HG02870 (cell line): ENCODE data around the gene ISG20L2.

ENCODE experiments used
- ATAC-seq: cut with Tn5 transposase; IDR thresholded peaks from one replicate; pipeline ENCODE4 v1.9.1; 2021; ENCODE audit warnings: mild to moderate bottlenecking, moderate library complexity; ENCODE audit not compliant: unreplicated experiment

The ISG20L2 gene

DNA sequence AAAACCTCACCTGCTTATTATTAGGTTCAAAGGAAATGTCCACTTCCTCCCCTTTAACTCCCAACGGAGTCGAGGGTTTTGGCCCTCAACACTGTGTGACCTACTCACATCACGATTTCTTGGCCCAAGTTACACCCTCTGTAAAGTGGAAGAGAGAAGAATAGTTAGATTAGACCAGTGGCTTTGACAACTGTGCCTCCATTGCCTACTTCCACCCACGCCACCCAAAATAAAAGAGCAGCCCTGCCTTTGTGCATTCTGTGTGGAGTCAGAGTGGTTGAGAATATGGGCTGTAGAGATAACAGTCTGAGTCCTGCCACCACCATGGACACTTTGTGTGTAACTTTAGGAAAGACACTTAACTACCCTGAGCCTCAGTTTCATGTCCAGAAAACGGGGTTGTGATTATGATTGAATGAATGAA lies 27.0 kb upstream of the ISG20L2 start:
- ATAC-seq: no peak

DNA sequence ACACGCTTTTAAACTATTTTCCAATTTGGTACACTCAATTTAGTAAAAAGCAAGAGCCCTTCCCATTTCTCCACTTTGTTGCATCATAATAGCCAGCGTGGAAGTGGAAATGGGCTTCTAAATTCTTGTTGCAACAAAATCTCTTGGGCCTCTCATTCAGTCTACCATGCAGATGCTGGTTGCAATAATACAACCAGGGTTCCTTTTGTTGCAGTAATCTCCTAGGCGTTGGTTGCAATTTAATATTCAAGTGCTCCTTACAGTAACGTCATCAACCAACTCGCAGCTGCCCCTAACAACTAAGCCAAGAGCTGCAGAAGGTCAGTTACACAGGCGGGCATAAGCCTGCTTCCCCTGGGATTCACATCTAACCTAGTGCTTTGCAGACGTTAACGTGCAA lies 25.7 kb upstream of the ISG20L2 start:
- ATAC-seq: no peak

DNA sequence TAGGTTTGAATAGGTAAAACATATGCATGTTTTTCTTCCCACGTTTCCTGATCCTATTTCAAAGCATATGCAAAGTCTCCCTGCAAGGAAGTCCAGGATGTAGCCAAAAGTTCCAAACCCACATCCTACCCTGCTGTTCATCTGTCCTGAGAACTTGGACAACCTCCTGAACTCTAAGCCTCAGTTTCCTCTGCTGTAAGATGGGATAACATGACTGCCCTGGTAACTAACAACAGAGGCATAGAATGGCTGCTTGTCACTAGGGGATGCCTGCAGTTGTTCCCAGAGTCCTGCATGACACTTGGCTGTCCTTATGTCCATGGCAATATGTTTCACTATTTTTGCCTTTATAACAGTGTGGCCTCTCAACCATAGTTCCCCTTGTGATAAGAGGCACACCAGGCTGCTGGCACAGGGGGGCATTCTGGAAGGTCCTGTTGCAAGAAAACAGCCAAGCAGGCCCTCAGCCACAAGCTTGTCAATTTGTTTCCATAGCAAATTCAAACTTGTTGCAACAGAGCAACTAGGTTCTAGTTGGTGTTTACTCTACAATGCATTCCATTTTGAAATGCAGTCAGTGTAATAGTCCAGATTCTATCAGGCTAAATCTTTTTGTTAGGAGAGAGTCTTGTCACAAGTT lies 24.4 kb upstream of the ISG20L2 start:
- no peak for ATAC-seq

DNA sequence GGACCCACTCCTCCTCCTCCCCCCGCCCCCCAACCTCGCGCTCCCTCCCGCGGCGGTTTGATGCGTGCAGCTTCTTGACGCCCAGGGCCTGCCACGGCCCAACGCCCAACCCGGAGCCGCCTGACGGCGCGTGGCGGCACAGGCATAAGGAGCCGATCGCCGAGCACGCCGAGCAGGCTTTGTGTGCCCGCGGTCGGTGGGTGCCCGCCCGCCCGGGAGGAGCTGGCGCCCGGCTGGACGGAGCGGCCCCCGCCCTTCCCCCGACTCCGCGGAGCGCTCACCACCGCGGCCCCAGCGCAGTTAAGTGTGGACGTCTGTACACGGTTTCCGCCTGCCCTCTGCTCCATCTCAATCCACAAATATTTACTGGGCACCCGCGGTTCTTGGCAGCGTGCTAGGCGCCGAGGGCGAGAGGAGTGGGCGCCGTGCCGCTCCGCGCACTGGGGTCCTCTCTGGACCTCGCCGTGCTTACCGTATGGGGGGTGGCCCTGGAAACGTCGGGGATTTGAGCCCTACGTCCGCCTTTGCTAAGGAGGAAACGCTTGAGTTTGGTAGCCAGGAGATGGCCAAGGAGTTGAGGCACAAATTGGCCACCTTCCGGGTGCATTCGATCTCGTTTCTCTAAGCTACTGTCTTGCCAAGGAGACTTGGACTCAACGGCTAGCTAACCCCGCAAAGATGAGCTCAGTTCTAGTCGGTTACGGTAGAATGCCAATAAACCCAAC lies 23.4 kb upstream of the ISG20L2 start:
- ATAC-seq: peak; percentile 45

DNA sequence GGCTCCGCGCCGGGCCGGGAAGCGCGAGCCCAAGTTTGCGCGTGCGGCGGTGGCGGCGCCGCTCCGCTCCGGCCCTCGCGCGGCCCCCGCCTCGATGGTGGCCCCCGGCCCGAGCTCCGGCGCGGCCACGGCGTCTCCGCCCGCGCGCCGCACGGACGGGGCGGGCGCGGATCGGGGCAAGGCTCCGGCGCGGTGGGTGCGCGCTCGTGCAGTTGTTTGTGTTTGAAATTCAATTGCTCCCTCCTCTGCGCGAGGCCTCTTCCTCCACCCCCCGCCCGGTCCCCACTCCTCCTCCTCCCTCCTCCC lies 22.8 kb upstream of the ISG20L2 start, which contains the start of gene HDGF:
Gene HDGF (minus strand): TSS at position 225 of the 306 bp plus-strand sequence. CDS start 246 bp downstream, outside the sequence.
- ATAC-seq: no peak

DNA sequence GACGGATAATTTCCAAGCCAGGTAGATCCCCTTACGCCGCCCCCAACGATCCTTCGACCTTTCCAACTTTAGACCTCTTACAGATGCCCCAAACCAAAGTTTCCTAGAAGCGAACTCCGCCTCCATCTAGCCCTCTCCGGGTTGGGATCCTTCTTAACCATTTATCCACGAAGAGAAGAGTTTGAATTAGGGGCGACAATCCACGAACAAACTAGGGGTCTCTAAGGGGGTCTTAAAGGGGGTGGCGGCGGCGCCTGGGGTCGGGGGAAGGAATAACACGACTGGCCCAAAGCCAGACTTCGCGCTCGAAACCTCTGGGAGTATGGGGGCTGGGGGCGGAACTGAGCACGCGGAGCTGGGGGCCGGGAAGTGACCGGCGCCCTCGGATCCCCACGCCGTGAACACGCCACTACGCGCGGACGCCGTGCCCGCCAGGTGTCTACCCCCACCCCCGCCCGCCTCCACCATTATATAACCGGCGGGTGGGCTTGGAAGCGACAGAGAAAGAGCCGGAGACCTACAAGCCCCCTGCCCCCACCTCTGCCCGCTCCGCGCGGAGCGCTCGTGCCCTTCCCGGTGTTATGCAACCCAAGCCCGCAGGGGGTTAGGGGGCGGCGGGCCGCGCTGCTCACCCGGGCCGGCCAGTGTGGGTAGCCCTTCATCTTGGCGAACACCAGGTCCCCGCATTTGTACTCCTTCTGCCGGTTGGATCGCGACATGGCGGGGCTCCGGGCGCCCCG lies 22.3 kb upstream of the ISG20L2 start:
- peak; percentile 18 for ATAC-seq

DNA sequence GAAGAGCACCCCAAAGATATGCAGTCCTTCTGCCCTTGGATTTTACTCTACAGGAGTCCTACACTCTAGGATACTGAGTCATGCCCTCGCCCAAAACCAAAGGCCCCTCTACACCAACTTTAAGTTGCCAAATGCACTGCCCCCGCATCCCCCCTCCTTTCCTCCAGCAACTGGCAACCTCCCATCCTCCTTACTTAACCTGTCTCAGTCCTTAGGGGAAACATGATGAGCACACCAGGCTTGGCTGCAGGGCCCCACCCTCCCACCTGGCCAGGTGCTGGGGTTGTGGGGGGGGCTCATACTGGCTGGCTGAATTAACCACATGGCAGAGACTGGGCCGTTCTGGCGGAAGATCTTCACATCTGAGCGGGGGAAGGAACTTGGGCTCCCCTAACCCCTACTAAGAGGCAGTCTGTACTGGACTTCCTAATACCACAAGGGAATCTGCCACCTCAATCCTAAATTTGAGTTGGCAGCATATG lies 21.7 kb upstream of the ISG20L2 start:
- no peak for ATAC-seq

DNA sequence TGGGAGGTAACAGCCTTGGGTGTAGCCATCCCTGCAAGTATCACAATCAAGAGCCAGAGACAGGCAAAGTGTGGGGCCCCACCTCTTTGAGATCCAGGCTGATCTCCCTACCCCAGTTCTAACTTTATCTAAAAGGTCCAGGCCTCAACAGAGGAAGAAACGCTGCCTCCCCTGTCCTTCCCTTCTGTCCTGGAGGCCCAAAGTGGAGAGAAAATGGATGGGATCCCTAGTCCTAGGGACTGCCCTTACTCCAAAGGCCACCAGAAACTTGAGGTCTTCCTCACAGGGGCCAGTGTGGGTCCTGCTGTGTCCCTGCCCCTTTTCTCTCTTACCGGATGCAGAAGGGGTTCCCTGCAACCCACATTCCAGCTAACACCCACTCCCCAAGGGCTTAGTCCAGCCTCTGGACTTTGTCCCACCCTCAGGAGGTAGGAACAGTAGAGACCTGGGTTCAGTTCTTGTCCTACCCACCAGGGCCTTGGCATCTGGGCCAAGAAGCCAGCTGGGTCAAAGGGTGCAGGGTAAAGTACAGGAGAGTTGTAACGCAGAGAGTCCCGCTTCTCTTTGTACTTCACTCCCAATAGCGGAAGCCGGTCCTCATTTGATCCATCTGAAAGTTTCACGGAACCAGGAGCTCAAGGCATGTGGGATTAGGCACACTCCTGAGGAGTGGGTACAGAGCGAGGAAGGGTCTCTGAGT lies 21.0 kb upstream of the ISG20L2 start:
- ATAC-seq: no peak

DNA sequence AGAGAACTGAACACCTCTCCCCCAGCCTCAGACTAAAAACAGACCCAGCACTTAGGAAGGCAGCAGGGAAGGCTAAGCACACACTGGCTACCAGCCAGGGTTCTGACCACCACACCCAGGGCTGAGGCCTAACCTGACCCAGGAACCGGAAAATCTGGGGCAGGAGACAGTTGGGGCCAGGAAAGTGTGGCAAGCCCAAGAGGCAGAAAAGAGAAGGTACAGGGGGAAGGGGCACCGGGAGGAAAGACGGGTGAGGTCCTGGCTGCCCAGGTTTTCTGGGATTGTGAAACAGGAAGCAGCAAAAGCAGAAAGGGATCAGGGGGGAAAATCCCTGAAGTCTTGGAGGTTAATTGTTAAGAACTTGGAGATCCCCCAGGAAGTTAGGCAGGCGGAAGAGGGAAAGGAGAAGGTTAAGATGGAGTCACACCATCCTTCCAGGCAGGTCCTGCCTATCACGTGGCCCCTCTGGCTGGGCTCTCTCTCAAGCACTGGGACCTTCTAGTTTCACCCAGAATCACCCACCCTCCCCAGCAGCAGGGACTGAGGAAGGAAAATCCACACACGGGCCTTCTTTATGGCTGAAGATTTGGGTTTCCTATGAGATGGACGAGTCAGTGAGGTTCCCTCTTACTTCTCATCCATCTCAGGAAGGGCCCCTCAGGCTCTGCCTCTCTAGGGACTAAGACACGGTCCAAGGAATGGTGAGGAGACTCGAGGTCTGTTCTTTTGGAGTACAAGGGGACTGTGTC lies 20.3 kb upstream of the ISG20L2 start:
- no peak for ATAC-seq

DNA sequence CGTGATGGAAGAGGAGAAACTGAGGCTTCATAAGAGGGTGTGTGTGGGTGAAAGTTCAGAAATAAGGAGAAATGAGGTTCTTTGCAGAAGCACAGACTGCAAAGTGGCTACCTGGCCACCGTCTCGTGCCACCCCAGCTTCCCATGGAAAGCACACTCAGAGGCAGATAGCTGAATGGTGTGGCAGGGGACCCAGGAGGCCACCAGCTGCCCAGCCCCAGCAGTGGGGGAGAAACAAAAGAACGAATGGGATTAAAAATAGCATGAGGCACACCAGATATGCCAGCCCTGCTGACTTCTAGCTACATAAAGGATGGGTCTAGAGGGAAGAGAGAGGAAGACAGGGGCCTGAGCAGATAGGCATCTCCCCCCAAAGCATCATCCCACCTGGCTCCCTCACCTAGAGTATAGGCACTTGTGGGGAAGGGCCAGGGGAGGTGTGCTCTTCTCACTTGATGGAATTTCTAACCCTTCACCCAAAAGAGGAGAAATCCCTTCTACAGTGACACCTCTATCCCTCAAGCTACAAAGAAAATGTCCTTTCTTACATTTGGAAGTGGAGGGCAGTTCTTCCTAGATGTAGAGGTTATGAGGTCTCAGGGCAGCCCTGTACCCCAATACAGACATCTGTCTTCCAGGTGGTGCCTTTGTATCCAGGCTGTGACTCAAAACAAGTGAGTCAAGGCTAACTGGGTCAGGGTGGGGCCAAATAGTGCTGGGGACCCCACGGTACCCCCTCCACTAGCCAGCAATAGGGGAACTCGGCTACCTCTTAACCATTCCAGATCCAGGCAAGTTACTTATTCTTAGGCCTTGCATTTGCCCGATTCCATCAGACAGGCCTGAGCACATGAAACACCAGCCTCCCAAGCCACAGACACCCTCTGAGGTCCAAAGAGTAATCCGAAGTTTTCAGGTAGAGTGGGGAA lies 19.4 kb upstream of the ISG20L2 start:
- no peak for ATAC-seq

DNA sequence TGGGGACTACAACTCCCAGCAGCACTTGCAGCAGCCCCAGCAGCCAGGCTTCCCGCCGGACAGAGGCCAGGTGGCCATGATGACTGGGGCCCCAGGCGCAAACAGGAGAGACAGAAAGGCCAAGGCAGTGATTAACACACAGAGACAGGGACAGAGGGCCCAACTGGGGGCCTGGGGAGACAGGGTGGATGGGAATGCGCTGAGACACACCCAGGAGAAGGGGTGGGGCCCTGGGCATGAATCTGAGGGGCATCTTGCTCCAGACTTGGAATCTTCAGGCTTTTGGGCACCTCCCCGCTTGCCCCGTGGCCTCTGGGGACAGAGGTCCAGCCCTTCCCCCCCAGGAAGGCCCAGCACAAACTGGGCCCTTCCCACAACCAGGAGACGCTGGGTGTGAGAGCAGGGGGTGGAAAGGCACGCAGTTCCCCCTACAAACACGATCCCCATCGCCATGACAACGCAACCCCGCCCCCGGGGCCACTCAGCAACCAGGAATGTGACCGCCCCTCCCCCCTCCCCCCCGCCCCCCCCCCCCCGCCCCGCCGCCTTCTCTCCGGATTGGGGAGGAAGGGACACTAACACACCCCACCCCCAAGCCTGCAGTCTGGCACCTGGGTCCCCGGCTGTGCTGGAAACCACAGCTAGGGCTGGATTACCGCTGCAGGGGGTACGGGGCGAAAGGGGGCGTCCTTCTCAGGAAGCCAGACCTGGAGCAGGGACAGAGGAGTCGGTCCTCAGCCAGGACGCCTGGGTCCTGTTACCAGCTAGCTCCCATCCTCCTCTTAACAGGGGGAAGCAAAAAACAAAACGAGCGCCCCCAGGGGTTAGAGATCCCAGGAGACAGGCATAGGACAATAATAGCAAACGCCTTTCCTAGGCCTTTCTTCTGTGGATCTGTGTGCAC lies 18.4 kb upstream of the ISG20L2 start:
- ATAC-seq: no peak

DNA sequence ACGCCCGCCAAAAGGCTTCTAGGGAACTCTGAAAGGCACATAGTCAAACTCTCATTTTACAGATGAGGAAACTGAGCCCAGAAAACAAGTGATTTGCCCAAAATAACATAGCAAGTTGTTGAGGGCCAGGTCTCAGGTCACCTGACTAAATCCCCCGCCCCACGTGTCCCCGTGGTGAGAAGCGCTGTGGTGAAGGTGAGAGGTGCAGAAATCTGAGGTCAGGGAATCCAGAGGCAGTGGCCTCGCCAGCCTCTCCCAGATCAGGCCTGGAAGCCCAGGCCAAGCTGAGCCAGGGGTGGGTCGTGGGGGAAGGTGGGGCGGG lies 17.8 kb upstream of the ISG20L2 start:
- no peak for ATAC-seq

DNA sequence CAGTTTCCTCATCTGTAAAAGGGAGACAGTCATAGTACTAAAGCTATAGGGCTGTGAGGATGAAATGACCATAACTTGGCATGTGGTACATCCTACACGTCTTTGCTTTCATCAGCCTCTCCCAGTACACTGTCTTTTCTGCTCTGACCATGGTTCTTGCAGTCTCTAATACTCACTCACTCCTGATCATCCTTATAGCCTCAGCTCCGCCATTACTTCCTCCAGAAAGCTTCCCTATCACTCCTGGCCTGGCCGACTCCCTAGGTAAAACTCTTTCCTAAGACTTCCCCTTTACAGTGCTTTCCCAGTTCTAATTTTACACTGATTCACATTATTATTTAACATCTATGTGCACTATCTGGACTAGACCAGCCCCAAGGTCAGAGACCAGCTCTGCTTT lies 17.3 kb upstream of the ISG20L2 start:
- ATAC-seq: no peak

DNA sequence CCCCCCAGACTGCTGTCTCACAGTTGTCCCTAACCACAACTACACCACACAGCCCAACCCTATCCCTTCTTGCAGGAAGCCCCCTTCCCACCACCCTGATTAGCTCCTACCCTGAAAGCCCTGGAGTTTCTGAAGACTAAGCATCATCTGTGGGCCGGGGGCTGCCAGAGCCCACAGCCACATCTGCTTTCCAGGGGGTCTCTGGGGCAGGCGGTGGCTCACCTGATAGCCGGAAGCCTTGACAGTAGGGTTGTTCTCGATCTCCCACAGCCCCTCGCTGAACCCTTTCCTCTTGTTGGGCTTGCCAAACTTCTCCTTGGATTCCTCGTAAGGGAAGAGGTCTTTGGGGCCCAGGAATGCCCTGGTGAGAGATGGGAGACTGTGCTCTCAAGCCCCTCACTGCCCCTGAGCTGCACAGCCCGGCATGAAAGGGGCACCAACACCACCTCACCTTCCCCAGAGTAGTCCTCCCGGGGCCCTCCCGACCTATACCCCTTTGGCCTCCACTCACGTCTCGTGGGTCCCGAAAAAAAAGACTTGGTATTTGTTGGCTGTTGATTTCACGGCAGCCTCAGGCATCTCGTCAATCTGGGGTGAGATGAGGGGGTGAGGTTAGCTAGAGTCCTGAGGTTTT lies 16.3 kb upstream of the ISG20L2 start:
- no peak for ATAC-seq

DNA sequence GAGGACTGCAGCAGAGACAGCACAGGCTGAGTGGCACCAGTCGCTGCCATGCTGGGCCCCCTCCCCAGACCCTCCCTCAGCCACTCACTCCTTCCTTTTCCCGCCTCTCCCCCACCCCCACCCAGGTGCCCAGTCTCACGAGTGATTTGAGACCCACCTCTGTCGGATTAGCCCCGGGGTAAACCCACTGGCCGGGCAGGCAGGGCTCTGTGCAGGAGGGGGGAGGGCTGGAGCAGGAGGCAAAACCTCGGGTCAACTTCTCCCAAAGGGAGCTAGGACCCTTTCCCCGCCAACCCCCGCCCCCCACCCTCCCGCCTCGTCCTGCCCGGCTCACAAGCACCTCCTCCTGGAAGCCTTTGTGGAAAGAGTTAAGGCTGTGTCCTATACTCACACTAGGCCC lies 15.8 kb upstream of the ISG20L2 start:
- no peak for ATAC-seq

DNA sequence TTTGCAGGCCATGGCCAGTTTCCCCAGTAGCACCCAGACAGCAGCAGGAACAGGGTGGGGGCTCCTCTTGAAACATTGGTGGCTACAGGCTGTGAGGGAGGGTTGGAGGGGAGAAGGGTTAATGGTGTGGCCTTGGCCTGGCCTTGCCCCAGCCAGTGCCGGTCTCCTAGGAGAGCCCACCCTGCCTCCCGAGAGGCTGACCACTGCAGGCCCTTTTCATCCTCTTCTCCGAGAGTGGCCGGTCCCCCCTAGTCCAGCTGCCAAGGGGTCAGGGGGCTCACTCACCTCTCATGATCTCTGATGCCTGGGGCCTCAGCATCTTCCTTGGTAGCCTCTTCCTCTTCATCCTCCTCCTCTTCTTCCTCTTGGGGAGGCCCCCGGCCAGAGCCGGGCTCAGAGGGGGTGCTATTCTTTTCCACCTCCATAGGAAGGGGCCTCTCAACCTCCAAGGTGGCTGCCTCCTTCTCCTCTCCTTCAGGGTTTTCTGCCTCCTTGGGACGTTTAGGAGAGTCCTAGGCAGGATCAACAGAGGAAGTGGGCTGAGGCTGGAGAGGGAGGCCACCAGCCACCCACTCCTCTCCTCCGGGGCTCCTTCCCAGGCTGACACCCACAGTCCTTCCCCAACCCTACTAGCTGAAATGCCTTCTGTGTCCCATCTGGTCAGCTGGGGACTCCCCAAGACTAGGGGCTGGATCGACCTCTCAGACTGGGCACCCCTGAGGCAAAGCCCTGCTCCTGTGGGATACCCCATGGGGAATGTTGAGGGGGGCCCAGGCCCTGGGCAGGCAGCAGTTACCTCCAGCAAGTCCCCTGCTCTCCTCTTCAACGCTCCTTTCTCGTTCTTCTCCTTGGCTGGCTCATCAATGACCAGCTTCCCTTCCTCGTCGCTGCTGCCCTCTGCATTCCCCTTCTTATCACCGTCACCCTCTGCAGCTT lies 15.1 kb upstream of the ISG20L2 start:
- ATAC-seq: no peak

DNA sequence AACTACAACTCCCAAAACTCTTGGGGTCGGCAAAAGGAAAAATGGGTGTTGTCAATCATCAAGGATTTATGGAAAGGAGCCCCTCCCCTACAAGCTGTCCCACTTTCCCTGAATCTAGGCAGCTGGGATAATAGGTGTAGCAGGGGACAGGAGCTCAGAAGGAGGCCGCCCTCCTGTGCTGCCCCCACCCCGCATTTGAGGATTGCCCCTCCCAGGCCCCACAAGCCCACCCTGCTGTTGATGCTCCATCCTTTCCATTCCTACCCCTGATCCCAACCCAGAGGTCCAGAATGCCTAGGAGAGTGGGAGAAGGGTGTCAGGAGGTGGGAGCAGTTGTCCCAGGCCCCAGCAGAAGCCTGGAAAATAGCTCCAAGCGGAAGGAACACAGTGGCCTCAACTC lies 14.2 kb upstream of the ISG20L2 start:
- no peak for ATAC-seq
